HG02943 (cell line): ENCODE results near the gene SHMT2.

Experiments used
- ATAC-seq: cut with Tn5 transposase; IDR thresholded peaks from one replicate; pipeline ENCODE4 v1.9.1; 2021; ENCODE audit warnings: mild to moderate bottlenecking, low read depth, moderate library complexity; ENCODE audit not compliant: unreplicated experiment

The SHMT2 gene

DNA sequence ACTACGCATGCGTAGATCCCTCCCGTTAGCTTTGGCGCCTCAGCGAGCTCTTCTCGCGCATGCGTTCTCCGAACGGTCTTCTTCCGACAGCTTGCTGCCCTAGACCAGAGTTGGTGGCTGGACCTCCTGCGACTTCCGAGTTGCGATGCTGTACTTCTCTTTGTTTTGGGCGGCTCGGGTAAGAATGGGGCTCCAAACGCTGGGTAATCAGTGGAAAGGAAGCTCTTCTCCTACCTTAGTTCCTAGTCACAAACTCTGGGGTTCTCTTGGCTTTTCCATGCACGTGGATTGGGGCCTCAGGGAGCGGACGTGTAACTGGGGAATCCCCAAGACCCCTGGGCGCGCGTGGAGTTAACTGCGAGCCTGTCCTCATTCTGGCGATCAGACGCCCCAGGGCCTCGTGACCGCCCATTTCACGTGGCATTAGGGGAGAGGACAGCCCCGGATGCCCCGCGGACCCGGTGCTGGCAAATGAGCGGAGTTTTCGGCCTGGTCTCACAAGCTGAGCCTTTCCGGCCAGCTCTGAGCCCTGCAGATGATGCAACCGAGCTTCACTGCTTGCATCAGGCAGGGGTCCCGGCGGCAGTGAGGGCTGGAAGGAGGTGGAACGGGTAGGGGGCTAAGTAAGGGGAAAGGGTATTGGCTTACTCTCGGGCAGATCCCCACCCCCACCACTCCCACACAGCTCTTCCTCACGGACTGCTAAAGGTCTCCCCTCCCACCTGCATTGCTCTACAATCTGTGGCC is at the start of gene SHMT2:
SHMT2 (plus strand) TSS at position 78 of the 747 bp plus-strand sequence; CDS start at position 146, 68 bp downstream.
- ATAC-seq: no peak

DNA sequence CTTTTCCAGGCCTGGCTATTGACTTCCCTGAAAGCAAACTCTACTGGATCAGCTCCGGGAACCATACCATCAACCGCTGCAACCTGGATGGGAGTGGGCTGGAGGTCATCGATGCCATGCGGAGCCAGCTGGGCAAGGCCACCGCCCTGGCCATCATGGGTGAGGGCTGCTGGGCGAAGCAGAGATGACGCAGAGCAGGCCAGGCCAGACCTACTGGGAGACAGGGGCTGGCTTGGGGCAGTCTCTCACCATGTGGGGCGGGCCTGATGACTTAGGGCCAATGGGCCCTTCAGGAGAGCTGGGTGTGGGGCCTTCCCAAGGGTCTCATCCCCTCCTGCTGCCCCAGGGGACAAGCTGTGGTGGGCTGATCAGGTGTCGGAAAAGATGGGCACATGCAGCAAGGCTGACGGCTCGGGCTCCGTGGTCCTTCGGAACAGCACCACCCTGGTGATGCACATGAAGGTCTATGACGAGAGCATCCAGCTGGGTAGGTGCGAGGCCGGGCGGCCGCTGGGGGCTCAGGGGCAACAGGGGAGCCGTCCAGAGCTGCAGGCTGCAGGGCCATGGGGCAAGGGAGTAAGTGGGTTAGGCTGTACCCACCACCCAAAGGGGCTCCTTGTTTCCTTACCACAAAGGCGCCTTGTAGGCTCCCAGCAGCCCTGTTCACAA is 49.1 kb upstream of the SHMT2 start:
- no peak for ATAC-seq

DNA sequence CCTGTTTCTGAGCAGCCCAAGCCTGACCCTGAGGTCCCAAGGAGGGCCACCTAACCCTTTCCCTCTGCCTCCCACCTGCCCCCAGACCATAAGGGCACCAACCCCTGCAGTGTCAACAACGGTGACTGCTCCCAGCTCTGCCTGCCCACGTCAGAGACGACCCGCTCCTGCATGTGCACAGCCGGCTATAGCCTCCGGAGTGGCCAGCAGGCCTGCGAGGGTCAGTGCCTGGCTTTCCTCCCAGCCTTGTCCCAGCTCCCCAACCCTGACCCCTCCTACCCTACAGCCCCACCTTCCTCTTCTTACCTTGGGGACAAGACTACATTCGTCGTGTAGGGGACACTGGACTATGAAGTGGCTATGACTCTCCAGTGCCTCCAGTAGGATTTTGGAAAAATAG is 48.4 kb upstream of the SHMT2 start:
- ATAC-seq: no peak

DNA sequence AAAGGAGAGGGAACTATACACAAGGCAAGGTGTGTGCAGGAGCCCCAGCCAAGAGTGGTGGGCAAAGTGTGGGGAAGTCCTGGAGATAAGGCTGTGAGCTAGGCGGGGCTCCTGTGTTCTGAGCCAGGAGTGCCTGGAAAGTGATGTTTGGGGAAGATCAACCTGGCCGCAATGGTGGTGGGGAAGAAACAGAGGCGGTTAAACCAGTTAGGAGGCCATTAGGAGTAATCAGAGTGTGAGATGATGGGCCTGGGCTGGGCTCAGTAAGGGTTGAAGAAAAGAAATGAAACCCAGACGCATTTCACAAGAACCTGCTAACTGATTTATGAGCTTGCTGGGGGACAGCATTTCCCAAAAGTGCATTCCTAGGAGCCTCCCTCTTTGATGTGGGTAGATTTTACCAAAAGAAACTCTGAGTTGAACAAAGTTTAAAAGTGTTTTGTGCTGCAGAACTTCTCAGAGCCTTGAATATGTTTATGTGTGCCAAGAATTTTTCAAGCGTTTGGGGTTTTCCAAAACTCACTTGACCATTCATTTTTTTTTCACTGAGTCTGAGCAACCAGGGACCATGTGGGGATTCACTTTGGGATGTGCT is 47.9 kb upstream of the SHMT2 start:
- no peak for ATAC-seq

DNA sequence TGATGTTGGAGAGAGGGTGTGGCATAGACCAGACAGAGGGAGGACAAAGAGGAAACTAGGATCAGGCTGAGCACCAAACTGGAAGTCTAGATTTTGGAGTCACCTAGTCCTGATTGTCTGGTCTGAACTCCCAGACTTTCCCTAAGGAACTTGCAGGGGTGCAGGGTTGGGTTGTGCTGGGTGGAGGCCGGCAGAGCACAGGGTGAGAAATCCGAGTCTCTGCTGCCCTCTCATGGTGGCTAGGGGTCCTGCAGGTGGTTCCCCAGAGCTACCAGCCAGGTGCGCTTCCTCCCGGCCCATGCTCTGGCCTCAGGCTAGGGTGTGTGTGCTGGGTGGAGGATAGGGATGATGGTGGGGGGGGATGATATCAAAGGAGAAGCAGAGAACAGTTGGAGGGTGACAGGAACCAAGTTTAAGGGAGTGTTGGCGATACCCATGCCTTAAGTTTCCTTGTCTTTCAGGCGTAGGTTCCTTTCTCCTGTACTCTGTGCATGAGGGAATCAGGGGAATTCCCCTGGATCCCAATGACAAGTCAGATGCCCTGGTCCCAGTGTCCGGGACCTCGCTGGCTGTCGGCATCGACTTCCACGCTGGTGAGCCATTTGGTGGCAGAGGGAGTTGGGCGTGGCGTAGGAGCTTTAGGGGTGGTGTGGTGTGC is 46.5 kb upstream of the SHMT2 start:
- peak; percentile 74 for ATAC-seq

DNA sequence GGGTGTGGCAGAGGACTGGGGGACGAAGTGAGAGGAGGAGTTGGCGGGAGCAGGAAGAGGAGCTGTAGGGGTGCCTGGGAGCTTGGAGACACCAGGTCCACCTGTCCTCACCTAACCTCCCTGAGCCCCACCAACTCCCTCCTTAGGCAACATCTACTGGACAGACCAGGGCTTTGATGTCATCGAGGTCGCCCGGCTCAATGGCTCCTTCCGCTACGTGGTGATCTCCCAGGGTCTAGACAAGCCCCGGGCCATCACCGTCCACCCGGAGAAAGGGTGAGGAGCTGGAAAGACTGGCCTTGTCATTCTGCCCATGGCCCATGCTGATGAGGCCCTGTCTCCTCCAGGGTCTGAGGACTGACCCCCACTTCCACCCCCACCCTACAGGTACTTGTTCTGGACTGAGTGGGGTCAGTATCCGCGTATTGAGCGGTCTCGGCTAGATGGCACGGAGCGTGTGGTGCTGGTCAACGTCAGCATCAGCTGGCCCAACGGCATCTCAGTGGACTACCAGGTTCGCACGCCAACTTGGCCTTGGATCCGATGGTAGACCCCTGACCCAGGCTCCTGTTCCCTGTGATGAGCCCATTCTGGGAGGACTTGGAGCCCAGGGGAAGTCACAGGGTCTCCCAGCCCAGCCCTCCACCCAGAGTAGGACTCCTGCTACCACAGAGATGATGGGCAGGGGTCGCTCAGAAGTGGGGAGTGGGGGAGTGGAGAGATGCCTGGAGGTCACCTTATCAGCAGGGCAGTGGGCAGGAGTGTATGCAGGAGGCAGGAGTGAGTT is 45.4 kb upstream of the SHMT2 start:
- no peak for ATAC-seq

DNA sequence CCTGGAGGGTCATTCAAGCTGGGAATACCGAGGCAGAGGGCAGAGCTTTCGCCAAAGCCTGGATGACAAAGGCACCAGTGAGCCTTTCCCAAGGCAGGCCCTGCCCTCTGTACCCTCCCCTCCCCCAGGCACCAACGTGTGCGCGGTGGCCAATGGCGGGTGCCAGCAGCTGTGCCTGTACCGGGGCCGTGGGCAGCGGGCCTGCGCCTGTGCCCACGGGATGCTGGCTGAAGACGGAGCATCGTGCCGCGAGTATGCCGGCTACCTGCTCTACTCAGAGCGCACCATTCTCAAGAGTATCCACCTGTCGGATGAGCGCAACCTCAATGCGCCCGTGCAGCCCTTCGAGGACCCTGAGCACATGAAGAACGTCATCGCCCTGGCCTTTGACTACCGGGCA is 44.1 kb upstream of the SHMT2 start:
- no peak for ATAC-seq

DNA sequence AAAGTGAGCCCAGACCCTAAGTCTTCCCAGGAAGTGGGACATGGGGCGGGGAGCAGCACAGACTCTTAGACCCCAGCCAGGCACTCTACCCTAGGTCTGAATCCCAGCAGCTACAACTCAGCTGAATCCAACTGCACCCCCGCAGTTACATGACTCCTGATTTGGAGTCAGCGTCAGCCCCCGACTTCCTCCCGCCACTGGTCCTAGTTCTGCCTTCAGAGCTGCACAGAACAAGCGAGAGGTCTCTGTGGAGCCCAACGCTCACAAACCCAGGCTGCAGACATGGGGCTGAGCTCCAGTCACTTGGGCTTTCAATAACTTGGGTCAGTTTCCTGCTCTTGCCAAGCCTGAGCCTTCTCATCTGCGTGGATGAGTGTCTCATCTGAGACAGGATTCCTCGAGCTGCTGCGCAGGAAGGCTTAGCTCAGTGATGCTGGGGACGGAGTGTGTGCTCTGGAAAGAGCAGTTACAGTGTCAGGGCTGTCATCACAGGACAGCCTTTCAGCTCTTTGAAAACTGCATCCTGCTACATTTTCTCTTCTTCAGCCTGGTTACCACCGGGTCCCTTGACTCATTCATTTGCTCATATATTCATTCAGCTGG is 43.5 kb upstream of the SHMT2 start:
- no peak for ATAC-seq

DNA sequence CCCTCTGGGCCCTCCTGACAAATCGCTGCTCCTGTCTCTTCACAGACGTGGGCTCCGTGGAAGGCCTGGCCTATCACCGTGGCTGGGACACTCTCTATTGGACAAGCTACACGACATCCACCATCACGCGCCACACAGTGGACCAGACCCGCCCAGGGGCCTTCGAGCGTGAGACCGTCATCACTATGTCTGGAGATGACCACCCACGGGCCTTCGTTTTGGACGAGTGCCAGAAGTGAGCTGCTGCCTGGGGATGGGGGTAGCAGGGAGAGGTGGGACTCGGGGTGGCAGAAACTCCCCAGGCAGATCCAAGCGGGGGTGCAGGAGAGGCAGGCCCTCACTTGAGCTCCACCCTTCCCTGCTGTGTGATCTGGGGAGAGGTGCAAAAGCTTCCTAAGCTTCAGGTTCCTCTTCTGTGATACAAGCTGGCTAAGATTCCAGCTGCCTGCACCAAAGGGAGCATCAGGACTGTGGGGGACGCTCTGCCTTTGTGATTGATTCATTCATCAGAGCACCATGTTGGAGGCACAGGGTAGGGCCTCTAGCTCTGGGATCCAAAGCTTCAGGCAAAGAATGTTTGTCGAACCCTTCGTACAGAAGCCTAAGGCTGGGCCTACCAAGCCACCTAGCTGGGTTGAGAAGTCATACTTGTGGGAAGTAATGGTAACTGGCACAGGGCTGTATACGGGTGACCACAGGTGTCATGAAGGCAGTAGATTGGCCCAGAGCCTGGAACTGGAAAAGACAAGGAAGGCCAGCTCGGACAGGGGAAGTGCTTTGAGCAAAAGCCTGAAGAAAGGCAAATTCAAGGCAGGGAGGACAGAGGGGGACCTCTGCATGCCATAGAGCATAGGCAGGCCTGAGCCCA is 42.1 kb upstream of the SHMT2 start:
- ATAC-seq: no peak

DNA sequence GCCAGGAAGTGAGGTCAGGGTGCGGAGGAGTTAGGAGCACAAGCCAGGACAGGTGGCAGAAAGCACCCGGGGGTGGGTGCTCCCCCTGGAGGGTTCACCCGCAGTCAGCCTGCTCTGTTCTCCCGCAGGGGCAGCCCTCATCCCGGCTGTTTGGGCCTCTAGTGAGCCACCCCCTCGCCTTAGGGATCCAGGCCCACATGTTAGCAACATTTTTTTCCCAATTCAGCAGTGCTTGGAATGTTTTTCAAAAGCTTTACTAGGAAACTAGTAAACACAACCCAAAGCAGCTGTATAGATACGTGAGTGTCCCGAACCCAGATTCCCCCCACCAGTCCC is 41.5 kb upstream of the SHMT2 start:
- no peak for ATAC-seq

DNA sequence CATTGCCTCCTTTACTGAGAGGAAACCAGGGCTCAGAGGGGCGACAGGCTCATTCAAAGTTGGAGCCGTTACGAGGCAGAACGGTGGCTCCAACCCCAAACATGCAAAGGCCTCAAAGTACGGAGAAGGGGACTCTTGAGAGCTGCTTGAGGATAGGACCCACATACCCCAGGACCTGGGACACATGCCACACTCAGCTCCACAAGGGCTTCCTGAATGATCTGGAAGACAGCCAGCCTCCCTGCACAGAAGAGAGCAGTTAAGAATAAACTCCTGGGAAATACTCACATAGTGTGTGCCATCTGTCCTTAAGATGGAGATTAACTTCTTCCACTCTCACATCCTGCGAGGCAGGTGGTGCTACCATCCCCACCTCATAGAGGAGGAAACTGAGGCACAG is 39.5 kb upstream of the SHMT2 start:
- no peak for ATAC-seq

DNA sequence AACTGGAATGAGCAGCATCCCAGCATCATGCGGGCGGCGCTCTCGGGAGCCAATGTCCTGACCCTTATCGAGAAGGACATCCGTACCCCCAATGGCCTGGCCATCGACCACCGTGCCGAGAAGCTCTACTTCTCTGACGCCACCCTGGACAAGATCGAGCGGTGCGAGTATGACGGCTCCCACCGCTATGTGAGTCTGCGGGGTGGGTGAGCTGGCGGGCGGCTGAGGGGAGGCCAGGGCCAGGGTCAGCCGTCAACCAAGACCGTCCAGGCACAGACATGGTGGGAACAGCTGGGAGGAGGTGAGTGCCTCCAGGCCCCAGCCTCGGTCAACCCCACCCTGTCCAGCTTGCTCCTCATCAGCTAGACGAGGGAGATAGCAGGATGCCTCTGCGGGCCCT is 38.7 kb upstream of the SHMT2 start:
- no peak for ATAC-seq

DNA sequence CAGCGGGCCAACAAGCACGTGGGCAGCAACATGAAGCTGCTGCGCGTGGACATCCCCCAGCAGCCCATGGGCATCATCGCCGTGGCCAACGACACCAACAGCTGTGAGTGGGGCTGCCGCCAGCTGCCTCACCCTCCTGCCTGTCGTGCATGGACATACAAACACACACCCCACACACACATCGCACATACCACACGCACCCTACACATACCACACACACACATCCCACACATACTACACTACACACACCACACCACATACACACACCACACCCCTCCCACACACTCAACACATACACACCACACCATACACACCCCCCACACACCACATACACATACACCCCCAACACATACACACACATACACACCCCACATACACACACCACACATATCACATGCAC is 38.1 kb upstream of the SHMT2 start:
- no peak for ATAC-seq

DNA sequence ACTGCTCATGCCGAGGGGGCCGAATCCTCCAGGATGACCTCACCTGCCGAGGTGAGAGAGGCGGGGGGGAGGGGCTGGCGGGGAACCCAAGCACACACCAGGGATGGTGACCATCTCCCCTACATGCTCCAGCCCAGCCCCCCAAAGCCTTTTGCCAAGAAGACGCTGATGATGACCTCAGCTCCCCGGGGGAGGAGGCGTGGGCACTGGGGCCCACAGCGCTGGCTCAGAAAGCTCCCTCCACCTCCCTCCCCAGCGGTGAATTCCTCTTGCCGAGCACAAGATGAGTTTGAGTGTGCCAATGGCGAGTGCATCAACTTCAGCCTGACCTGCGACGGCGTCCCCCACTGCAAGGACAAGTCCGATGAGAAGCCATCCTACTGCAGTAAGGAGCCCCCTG is 36.6 kb upstream of the SHMT2 start:
- ATAC-seq: no peak

DNA sequence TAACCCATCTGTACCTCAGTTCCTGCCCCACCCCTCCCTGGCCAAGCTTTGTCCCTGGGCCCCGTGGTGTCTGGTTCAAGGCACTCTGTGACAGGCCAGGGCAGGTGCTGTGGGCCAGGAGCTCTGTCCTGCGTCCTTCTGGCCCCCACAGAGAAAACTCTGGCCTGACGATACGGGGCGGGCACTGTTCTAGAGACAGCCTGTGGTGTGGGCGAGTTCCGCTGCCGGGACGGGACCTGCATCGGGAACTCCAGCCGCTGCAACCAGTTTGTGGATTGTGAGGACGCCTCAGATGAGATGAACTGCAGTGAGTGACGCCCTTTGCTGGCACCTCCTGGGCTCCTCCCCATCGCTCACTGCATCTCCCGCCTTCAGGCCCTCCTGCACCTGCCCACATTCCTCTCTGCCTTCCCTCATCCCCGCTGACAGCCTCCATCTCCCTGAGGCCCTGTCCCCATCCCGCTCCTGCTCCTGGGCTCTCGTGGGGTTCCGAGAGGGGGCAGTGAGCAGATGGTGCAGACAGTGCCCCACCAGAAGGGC is 35.7 kb upstream of the SHMT2 start:
- ATAC-seq: no peak

DNA sequence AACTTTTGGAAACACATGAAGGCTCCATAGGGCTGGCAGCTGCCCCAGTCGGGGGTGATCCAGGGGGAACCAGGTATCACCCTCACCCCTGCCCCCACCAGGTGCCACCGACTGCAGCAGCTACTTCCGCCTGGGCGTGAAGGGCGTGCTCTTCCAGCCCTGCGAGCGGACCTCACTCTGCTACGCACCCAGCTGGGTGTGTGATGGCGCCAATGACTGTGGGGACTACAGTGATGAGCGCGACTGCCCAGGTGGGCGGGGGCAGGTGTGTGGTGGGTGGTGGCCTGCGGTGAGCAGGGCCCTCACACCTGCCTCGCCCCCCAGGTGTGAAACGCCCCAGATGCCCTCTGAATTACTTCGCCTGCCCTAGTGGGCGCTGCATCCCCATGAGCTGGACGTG is 35.3 kb upstream of the SHMT2 start:
- no peak for ATAC-seq

DNA sequence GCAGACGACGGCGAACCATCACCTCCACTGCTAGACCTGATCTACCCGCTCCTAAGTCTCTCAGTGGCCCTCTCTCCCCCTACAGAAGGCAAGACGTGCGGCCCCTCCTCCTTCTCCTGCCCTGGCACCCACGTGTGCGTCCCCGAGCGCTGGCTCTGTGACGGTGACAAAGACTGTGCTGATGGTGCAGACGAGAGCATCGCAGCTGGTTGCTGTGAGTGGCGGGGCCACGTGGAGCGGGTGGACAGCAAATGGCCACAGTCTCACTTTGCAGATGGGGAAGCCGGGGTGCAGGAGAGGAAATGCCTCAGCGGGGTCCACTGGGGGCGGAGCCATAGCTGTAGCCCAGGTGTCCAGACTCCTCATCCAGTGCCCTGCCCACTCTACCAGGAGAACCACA is 34.3 kb upstream of the SHMT2 start:
- ATAC-seq: no peak

DNA sequence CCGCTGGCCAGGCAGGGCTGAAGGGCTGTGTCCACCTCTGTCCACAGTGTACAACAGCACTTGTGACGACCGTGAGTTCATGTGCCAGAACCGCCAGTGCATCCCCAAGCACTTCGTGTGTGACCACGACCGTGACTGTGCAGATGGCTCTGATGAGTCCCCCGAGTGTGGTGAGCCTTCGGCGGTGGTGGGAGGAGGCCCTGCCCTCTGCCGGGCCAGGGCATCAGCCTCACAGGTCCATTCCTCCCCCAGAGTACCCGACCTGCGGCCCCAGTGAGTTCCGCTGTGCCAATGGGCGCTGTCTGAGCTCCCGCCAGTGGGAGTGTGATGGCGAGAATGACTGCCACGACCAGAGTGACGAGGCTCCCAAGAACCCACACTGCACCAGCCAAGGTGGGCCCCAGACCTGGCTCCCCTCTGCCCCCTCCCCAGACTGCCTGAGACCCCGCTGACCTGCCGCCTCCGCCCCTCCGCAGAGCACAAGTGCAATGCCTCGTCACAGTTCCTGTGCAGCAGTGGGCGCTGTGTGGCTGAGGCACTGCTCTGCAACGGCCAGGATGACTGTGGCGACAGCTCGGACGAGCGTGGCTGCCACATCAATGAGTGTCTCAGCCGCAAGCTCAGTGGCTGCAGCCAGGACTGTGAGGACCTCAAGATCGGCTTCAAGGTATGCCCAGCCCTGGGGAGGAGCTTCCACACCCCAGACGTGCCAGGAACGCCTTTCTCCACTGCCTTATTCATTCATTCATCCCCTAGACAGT is 33.7 kb upstream of the SHMT2 start:
- ATAC-seq: no peak
